Measurements from ENCODE around the gene ZNF581.

Gene ZNF581

GRCh38 chr19:55624109-55625003 is 19.1 kb upstream of the ZNF581 start, which contains the start of gene ZNF784 (continued):
- TF ChIP-seq ZNF311 (tag by site-specific recombination; IDR thresholded peaks at IDR 0.05; ENCODE audit: borderline replicate concordance) (no peak), KLF10 (tag by site-specific recombination; IDR thresholded peaks at IDR 0.05) (peak; percentile 88), ZFP37 (tag by site-specific recombination; IDR thresholded peaks at IDR 0.05) (no peak; the same call in 1 of the 2 replicates), YY2 (tag by site-specific recombination; IDR thresholded peaks at IDR 0.05) (0 out of 2 replicates have a peak, but pooled peaks have one; percentile 29), ZBTB21 (tag by site-specific recombination; IDR thresholded peaks at IDR 0.05) (0 out of 2 replicates have a peak, but pooled peaks have one; percentile 53), ZNF518A (tag by site-specific recombination; conservative IDR thresholded peaks at IDR 0.05; ENCODE audit: low read depth) (no peak), ZNF747 (tag by site-specific recombination; IDR thresholded peaks at IDR 0.05) (no peak), ZNF777 (tag by site-specific recombination; IDR thresholded peaks at IDR 0.05; ENCODE audit: borderline replicate concordance) (no peak), SP3 (tag by site-specific recombination; IDR thresholded peaks at IDR 0.05) (peak; percentile 94), ZNF473 (tag by site-specific recombination; IDR thresholded peaks at IDR 0.05) (no peak), ZSCAN5A (tag by site-specific recombination; IDR thresholded peaks at IDR 0.05) (no peak), HOXD13 (CRISPR knock-in tag; IDR thresholded peaks at IDR 0.05; ENCODE audit: borderline replicate concordance) (no peak), HOXC10 (CRISPR knock-in tag; IDR thresholded peaks at IDR 0.05) (no peak), ZSCAN23 (tag by site-specific recombination; IDR thresholded peaks at IDR 0.05) (no peak), KLF16 (tag by site-specific recombination; IDR thresholded peaks at IDR 0.05) (peak; percentile 74), ZNF660 (tag by site-specific recombination; IDR thresholded peaks at IDR 0.05) (0 out of 2 replicates have a peak, but pooled peaks have one; percentile 30), MZF1 (tag by site-specific recombination; IDR thresholded peaks at IDR 0.05; ENCODE audit: borderline replicate concordance) (no peak), ZBTB11 (tag by site-specific recombination; conservative IDR thresholded peaks at IDR 0.05; ENCODE audit: low read depth) (0 out of 2 replicates have a peak, but pooled peaks have one; percentile 31), ZNF626 (tag by site-specific recombination; IDR thresholded peaks at IDR 0.05) (no peak), ZBTB20 (tag by site-specific recombination; IDR thresholded peaks at IDR 0.05) (peak; percentile 67; the same call in 1 of the 2 replicates), ZNF133 (tag by site-specific recombination; IDR thresholded peaks at IDR 0.05) (no peak), ZEB2 (tag by site-specific recombination; IDR thresholded peaks at IDR 0.05) (peak; percentile 57; the same call in 1 of the 2 replicates), ELK4 (IDR thresholded peaks at IDR 0.05; ENCODE audit: borderline replicate concordance, low read depth, low read length) (no peak), ZNF530 (tag by site-specific recombination; IDR thresholded peaks at IDR 0.05; ENCODE audit: low read depth) (no peak), ZNF621 (tag by site-specific recombination; IDR thresholded peaks at IDR 0.05) (no peak), ZNF37A (tag by site-specific recombination; IDR thresholded peaks at IDR 0.05) (no peak), ZNF174 (tag by site-specific recombination; IDR thresholded peaks at IDR 0.05) (no peak), ZFP69B (tag by site-specific recombination; IDR thresholded peaks at IDR 0.05) (0 out of 2 replicates have a peak, but pooled peaks have one; percentile 15), ZNF629 (tag by site-specific recombination; IDR thresholded peaks at IDR 0.05) (peak; percentile 75), ZNF514 (tag by site-specific recombination; IDR thresholded peaks at IDR 0.05) (no peak)
